Measurements from ENCODE around the gene PNP. TPM values are rescaled to one million over a fixed set of nuclear protein-coding genes. Genes with fewer than 3 reads are reported as not detected.

PNP gene
- total and polyA plus RNA-seq, 4 donors = 22.9 to 156 (median 35.8) TPM

DNA sequence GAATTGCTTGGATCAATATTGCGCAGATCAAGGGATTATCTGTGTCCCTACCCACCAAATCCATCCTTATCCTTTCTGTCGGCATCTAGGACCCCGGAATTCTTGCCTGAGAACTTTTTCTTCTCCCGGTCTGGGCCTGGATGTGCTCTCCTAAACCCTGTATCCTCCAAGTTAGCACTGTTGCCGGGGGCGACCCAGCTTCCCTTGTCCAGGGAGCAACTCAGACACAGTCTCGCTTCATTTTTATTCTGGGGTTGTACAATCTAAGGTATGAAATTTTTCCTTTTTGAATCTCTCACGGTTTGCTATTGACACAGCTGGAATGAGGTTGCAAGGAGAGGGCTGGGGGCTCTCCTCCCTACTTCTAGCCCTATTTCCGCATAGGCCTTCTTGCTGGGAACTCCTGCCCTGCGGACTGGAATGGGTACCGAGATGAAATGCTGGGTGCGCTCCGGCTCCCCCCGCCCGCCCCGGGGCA, 403 bp upstream of the PNP start:
- no peak overlapping the region for H3K9ac ChIP-seq (ENCODE audit: low read depth in 1 of 2, low read length in 2 of 2)
- peak overlapping the region; percentile 63 to 91 (median 63) for H3K4me3 ChIP-seq (ENCODE audit: low read depth in 1 of 3, low read length in 3 of 3)
- TF ChIP-seq, protein P1, sequence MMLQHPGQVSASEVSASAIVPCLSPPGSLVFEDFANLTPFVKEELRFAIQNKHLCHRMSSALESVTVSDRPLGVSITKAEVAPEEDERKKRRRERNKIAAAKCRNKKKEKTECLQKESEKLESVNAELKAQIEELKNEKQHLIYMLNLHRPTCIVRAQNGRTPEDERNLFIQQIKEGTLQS (IDR thresholded peaks at IDR 0.05) = no peak
- TF ChIP-seq HNF4A (conservative IDR thresholded peaks at IDR 0.05) (no peak), TAF1 (conservative IDR thresholded peaks at IDR 0.05) (no peak), YY1 (IDR thresholded peaks at IDR 0.05) (no peak), RAD21 (IDR thresholded peaks at IDR 0.05) (no peak), SP1 (IDR thresholded peaks at IDR 0.05) (no peak), FOXA1 (IDR thresholded peaks at IDR 0.05) (no peak), NR2F2 (IDR thresholded peaks at IDR 0.05) (no peak), RXRA (IDR thresholded peaks at IDR 0.05) (no peak)
- TF ChIP-seq, protein P2, sequence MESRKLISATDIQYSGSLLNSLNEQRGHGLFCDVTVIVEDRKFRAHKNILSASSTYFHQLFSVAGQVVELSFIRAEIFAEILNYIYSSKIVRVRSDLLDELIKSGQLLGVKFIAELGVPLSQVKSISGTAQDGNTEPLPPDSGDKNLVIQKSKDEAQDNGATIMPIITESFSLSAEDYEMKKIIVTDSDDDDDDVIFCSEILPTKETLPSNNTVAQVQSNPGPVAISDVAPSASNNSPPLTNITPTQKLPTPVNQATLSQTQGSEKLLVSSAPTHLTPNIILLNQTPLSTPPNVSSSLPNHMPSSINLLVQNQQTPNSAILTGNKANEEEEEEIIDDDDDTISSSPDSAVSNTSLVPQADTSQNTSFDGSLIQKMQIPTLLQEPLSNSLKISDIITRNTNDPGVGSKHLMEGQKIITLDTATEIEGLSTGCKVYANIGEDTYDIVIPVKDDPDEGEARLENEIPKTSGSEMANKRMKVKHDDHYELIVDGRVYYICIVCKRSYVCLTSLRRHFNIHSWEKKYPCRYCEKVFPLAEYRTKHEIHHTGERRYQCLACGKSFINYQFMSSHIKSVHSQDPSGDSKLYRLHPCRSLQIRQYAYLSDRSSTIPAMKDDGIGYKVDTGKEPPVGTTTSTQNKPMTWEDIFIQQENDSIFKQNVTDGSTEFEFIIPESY (IDR thresholded peaks at IDR 0.05) = no peak
- H3K27me3 ChIP-seq (ENCODE audit: control insufficient read depth in 4 of 4, insufficient read depth in 4 of 4, low read length in 3 of 4) = no peaks in the 10 kb centered on the region
- peaks cover 0 to 2% (median under 1%) of the 10 kb centered on the region in 4 donors for H3K36me3 ChIP-seq (ENCODE audit: control insufficient read depth in 4 of 4, insufficient read depth in 3 of 4, low read depth in 1 of 4, low read length in 3 of 4)
- WGBS = 27% methylated on average over 16 of the region's 16 CpGs
- DNase-seq (ENCODE audit: low spot score) = no peak
- no peaks in the 10 kb centered on the region for H3K9me3 ChIP-seq (ENCODE audit: control insufficient read depth in 4 of 4, low read length in 3 of 4)
- peaks cover 6 to 38% (median 32%) of the 10 kb centered on the region in 4 donors for H3K4me1 ChIP-seq (ENCODE audit: control insufficient read depth in 4 of 4, insufficient read depth in 4 of 4, low read length in 3 of 4)
- H3K27ac ChIP-seq (ENCODE audit: low read depth in 1 of 2, low read length in 2 of 2) = peak overlapping the region; percentile 71 to 80

DNA sequence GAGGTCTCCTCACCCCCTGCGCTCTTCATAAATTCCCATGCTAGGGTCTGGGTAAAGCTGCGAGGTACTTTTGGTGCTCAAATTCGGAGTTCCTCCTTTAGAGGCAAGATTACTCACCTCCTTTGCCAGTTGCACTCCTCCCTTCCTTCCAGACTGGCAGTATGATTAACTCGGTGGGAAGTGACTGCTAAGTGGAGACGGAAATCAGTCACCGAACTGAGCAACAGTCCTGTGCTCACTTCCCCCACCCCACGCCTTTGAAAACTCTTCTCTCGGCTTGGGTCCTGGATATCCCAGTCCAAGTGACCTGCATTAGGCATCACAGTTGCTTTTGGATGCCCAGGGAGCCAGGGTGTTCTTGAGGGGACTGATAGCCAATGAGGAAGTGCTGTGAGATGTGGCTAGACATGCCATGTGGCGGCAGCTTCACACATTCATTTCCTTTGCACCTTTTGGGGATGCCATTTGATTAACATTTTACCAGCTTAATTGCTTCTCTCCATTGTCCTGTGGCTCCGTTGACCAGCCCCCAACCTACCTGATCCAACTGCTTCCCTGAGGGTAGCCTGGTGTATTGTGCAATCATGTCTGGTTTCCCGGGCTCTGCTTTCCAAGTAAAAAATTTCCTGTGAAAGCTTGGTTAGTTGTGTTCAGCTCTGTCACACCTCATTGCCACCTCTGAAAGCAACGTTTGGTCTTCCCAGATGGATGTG, 840 bp downstream of the PNP start:
- Histone ChIP-seq H3K27me3 (ENCODE audit: control insufficient read depth in 4 of 4, insufficient read depth in 4 of 4, low read length in 3 of 4) (no peaks in the 10 kb centered on the region), H3K4me3 (ENCODE audit: low read depth in 1 of 3, low read length in 3 of 3) (peak overlapping the region; percentile 63 to 91 (median 63)), H3K9me3 (ENCODE audit: control insufficient read depth in 4 of 4, low read length in 3 of 4) (no peaks in the 10 kb centered on the region), H3K4me1 (ENCODE audit: control insufficient read depth in 4 of 4, insufficient read depth in 4 of 4, low read length in 3 of 4) (peaks cover 6 to 39% (median 33%) of the 10 kb centered on the region in 4 donors), H3K36me3 (ENCODE audit: control insufficient read depth in 4 of 4, insufficient read depth in 3 of 4, low read depth in 1 of 4, low read length in 3 of 4) (peaks cover 2 to 13% (median 11%) of the 10 kb centered on the region in 4 donors), H3K9ac (ENCODE audit: low read depth in 1 of 2, low read length in 2 of 2) (peak overlapping the region; percentile 51 to 60), H3K27ac (ENCODE audit: low read depth in 1 of 2, low read length in 2 of 2) (peak overlapping the region; percentile 71 to 80)
- WGBS = under 1% methylated on average over 12 of the region's 12 CpGs
- no peak for DNase-seq (ENCODE audit: low spot score)
- TF ChIP-seq HNF4G (IDR thresholded peaks at IDR 0.05) (no peak), HNF4A (conservative IDR thresholded peaks at IDR 0.05) (peak in 1 of 2 donors; percentile 10)
- TF ChIP-seq, protein P3, sequence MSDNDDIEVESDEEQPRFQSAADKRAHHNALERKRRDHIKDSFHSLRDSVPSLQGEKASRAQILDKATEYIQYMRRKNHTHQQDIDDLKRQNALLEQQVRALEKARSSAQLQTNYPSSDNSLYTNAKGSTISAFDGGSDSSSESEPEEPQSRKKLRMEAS (IDR thresholded peaks at IDR 0.05) = peak; percentile 23

DNA sequence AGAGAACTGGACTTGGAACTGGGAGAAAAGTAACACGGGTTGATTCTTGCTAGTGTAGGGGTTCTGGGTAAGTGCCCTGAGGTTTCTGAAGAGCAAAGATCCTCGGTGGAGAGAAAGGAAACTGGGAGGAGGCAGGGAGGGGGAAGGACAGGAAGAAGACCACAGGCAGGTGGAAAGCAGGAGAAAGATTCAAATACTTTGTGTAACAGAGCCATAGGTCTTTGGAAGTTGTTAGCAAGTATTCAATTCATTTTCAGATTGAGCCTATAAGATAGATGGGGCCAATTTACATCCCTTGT, 1.3 kb downstream of the PNP start:
- TF ChIP-seq, protein P2 (IDR thresholded peaks at IDR 0.05) = no peak
- no peak for TF ChIP-seq YY1 (IDR thresholded peaks at IDR 0.05)
- TF ChIP-seq FOXA2 (IDR thresholded peaks at IDR 0.05) = no peak
- no peak for TF ChIP-seq JUND (IDR thresholded peaks at IDR 0.05)
- no peak for TF ChIP-seq FOXA1 (IDR thresholded peaks at IDR 0.05)
- no peak for TF ChIP-seq SP1 (IDR thresholded peaks at IDR 0.05)
- TF ChIP-seq RXRA (IDR thresholded peaks at IDR 0.05) = no peak
- TF ChIP-seq TAF1 (conservative IDR thresholded peaks at IDR 0.05) = no peak
- TF ChIP-seq, protein P1 (IDR thresholded peaks at IDR 0.05) = no peak
- TF ChIP-seq NR2F2 (IDR thresholded peaks at IDR 0.05) = no peak
- TF ChIP-seq EGR1 (IDR thresholded peaks at IDR 0.05; ENCODE audit: low read depth in 2 of 2) = no peak
- no peak for TF ChIP-seq HNF4A (conservative IDR thresholded peaks at IDR 0.05)
- H3K27me3 ChIP-seq (ENCODE audit: control insufficient read depth in 4 of 4, insufficient read depth in 4 of 4, low read length in 3 of 4) = no peaks in the 10 kb centered on the region
- WGBS = under 1% methylated on average over 2 of the region's 2 CpGs
- H3K9ac ChIP-seq (ENCODE audit: low read depth in 1 of 2, low read length in 2 of 2) = peak overlapping the region in 1 of 2 donors; percentile 60
- H3K36me3 ChIP-seq (ENCODE audit: control insufficient read depth in 4 of 4, insufficient read depth in 3 of 4, low read depth in 1 of 4, low read length in 3 of 4) = peaks cover 3 to 18% (median 15%) of the 10 kb centered on the region in 4 donors
- H3K4me1 ChIP-seq (ENCODE audit: control insufficient read depth in 4 of 4, insufficient read depth in 4 of 4, low read length in 3 of 4) = peaks cover 6 to 39% (median 33%) of the 10 kb centered on the region in 4 donors
- no peaks in the 10 kb centered on the region for H3K9me3 ChIP-seq (ENCODE audit: control insufficient read depth in 4 of 4, low read length in 3 of 4)
- no peak for DNase-seq (ENCODE audit: low spot score)
- H3K27ac ChIP-seq (ENCODE audit: low read depth in 1 of 2, low read length in 2 of 2) = peak overlapping the region; percentile 71 to 80
- H3K4me3 ChIP-seq (ENCODE audit: low read depth in 1 of 3, low read length in 3 of 3) = peak overlapping the region; percentile 63 to 91 (median 63)

All from liver (tissue), 9 donors.